Testis (tissue), 2 donors: ENCODE measurements around the gene ADAM8.

Source experiments
- CTCF ChIP-seq, 3 experiments: fragments of 450-650 bp in 2 of 3; fragments of 200-600 bp in 1 of 3; sonication (generic) in 1 of 3; IDR thresholded peaks; one replicate each; pipeline ENCODE4 v1.5.1; 2016 to 2019; ENCODE audit warnings: antibody characterized with exemption in 3 of 3, mild to moderate bottlenecking in 2 of 3, moderate library complexity in 1 of 3
- POLR2A ChIP-seq: fragments of 450-650 bp; IDR thresholded peaks from one replicate; pipeline ENCODE4 v1.6.1; 2017; ENCODE audit warnings: antibody characterized with exemption, mild to moderate bottlenecking, moderate library complexity

- TF ChIP-seq CTCF (IDR thresholded peaks at IDR 0.05) (no peak), POLR2A (no peak)
These were observed 15.6 kb downstream of the ADAM8 start for GRCh38 chr10:133260895-133261725.
